ENCODE measurements around the gene ADPRHL1. TPM values are rescaled to one million over a fixed set of nuclear protein-coding genes. Genes with fewer than 3 reads are reported as not detected.
"Not testable (repeated sequence)": the region's sequence is repeated elsewhere in the genome, so short reads cannot be mapped to it uniquely, and the experiment has no call there.

ADPRHL1 gene
- total and polyA plus RNA-seq, 10 donors, result 0.52 to 4.3 (median 1.5) TPM

DNA sequence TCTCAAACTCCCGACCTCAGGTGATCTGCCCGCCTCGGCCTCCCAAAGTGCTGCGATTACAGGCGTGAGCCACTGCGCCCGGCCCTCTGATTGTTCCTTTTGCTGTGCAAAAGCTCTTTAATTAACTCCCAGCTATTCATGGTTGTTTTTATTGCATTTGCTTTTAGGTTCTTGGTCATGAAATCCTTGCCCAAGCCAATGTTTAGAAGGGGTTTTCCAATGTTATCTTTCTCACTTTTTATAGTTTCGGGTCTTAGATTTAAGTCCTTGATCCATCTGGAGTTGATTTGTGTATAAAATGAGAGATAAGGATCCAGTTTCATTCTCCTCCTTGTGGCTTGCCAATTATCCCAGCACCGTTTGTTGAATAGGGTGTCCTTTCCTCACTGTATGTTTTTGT lies 70.2 kb downstream of the ADPRHL1 start:
- Histone ChIP-seq H3K9me3 (peaks cover 0 to 49% (median 25%) of the 10 kb centered on the region in 8 donors), H3K27me3 (replicated peaks in 1 of 7) (peaks cover 0 to 7% (median 0%) of the 10 kb centered on the region in 7 donors), H3K36me3 (no peaks in the 10 kb centered on the region), H3K27ac (no peak overlapping the region), H3K4me1 (no peaks in the 10 kb centered on the region), H3K4me3 (no peak overlapping the region)
- no peak for DNase-seq
- intact Hi-C loops (cut with DNase I; ENCODE audit: low total_unique reads), result no loop called here
- whole genome bisulfite sequencing, 5 donors, result 89 to 98% (median 95%) methylated on average over 9 of the region's 9 CpGs
- TF ChIP-seq CTCF (IDR thresholded peaks at IDR 0.05 in 8 of 11, conservative IDR thresholded peaks at IDR 0.05 in 3 of 11) (no peak), POLR2A (IDR thresholded peaks at IDR 0.05) (no peak), POLR2AphosphoS5 (IDR thresholded peaks at IDR 0.05) (no peak)

GRCh38 chr13:113382542-113382941 lies 70.7 kb downstream of the ADPRHL1 start:
- DNase-seq; H3K27me3 ChIP-seq (replicated peaks in 1 of 7); H3K4me1 ChIP-seq; intact Hi-C loops (cut with DNase I; ENCODE audit: low total_unique reads); H3K27ac ChIP-seq; H3K36me3 ChIP-seq; H3K4me3 ChIP-seq: not testable (repeated sequence)
- WGBS, 5 donors, result 92 to 100% (median 100%) methylated on average over 2 of the region's 2 CpGs; no CpG with 5 or more reads in 1 of the 5 donors
- peaks cover 0 to 44% (median 23%) of the 10 kb centered on the region in 8 donors for H3K9me3 ChIP-seq

DNA sequence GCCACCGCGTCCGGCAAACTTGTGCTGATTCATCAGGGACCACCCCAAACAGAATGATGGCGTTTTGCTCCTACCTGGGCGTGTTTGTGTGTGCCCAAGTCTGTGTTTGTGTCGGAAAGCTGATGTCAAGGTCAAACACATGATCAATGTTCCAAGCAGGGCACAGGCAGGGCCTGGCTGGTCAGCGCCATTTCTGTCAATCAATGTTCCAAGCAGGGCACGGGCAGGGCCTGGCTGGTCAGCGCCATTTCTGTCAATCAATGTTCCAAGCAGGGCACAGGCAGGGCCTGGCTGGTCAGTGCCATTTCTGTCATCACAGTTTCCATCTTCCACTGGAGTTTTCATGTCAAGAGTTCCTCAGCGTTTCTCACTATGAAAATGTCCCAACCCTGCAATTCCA lies 74.5 kb downstream of the ADPRHL1 start:
- no peaks in the 10 kb centered on the region for H3K36me3 ChIP-seq
- peaks cover 0 to 22% (median 16%) of the 10 kb centered on the region in 8 donors for H3K9me3 ChIP-seq
- H3K27ac ChIP-seq, result no peak overlapping the region
- H3K4me3 ChIP-seq, result no peak overlapping the region
- intact Hi-C loops (cut with DNase I; ENCODE audit: low total_unique reads), result no loop called here
- no peak for TF ChIP-seq POLR2A (IDR thresholded peaks at IDR 0.05)
- no peak for TF ChIP-seq CTCF (IDR thresholded peaks at IDR 0.05 in 8 of 11, conservative IDR thresholded peaks at IDR 0.05 in 3 of 11)
- TF ChIP-seq POLR2AphosphoS5 (IDR thresholded peaks at IDR 0.05), result no peak
- H3K4me1 ChIP-seq, result no peaks in the 10 kb centered on the region
- peaks cover 0 to 22% (median 0%) of the 10 kb centered on the region in 7 donors for H3K27me3 ChIP-seq (replicated peaks in 1 of 7)
- 88 to 93% (median 90%) methylated on average over 10 of the region's 10 CpGs for WGBS, 5 donors
- DNase-seq, result no peak

DNA sequence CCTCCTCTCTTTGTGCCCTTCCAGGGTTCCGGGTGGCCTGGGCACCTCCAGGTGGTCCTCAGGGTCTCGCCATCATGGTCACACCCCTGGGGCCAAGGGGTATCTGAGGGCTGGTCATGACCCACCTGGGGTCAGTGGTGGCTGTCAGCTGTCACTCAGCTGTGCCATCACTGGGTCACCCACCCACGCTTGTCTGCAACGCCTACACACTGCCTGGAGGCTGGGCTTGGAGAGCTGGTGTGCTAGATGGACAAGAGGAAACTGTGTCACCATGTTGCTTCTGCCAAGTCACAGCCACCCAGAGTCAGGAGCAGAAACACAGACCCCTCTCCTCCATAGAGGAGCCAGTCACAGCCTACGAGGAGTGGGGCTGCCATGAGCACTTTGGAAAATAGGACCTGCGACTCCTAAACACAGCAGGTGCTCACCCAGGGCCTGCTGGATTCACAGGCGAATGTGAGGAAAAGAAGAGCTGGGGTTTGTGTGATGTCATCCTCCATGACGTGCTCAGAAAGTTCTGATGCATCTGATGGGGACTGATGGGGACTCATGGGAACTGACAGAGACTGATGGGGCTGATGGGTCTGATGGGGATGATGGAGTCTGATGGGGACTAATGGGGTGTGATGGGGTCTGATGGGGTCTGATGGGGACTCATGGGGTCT lies 78.6 kb downstream of the ADPRHL1 start:
- no peak overlapping the region for H3K4me3 ChIP-seq
- TF ChIP-seq CTCF (IDR thresholded peaks at IDR 0.05 in 8 of 11, conservative IDR thresholded peaks at IDR 0.05 in 3 of 11) (no peak), POLR2A (IDR thresholded peaks at IDR 0.05) (no peak), POLR2AphosphoS5 (IDR thresholded peaks at IDR 0.05) (no peak)
- DNase-seq, result no peak
- no peak overlapping the region for H3K27ac ChIP-seq
- no peaks in the 10 kb centered on the region for H3K9me3 ChIP-seq
- H3K27me3 ChIP-seq (replicated peaks in 1 of 7), result peaks cover 0 to 23% (median 0%) of the 10 kb centered on the region in 7 donors
- no peaks in the 10 kb centered on the region for H3K4me1 ChIP-seq
- 74 to 87% (median 78%) methylated on average over 6 to 8 of the region's 8 CpGs for WGBS, 5 donors
- intact Hi-C loops (cut with DNase I; ENCODE audit: low total_unique reads), result no loop called here
- H3K36me3 ChIP-seq, result no peaks in the 10 kb centered on the region

All from spleen (tissue), 11 donors.